ENCODE measurements around the gene SCARB1. TPM values are rescaled to one million over a fixed set of nuclear protein-coding genes. Genes with fewer than 3 reads are reported as not detected.

SCARB1 gene
- total and polyA plus RNA-seq, 8 donors: 23.5 to 36.5 (median 30.4) TPM

DNA sequence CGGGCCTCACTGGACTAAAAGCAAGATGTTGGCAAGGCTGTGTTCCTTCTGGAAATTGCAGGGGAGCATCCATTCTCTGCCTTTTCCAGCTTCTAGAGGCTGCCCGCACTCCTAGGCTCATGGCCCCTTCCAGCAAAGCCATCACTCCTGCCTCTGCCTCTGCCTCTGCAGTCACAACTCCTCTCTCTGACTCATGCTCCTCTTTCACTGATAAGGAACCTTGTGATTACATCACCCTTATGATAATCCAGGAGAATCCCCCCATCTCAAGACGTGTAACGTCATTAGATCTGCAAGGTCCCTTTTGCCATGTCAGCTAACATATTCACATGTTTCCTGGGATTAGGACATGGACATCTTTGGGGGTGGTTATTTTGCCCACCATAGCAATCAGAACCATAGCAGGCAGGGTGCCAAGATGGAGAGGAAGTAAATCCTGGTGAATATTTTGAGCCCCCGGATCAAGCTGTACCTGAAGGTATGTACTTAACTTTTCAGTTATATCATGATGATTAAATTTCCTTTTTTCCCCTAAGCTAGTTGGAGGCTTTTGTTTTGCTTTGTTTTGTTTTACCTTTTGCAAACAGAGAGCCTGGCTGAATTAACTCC is 123.6 kb downstream of the SCARB1 start:
- Histone ChIP-seq H3K4me3 (no peak overlapping the region), H3K36me3 (no peaks in the 10 kb centered on the region), H3K27ac (peak overlapping the region in 1 of 2 donors; percentile 25), H3K27me3 (no peaks in the 10 kb centered on the region), H3K4me1 (peaks cover 0 to 42% of the 10 kb centered on the region in 2 donors), H3K9me3 (peaks cover 0 to 6% of the 10 kb centered on the region in 2 donors)
- no peak for TF ChIP-seq CTCF (IDR thresholded peaks at IDR 0.05)
- DNase-seq (no peak), ATAC-seq (no peak)
- intact Hi-C loops (cut with DNase I): no loop called here

GRCh38 chr12:124738636-124739467 is 124.8 kb downstream of the SCARB1 start:
- ATAC-seq (no peak), DNase-seq (no peak)
- Histone ChIP-seq H3K27me3 (no peaks in the 10 kb centered on the region), H3K4me1 (peaks cover 0 to 52% of the 10 kb centered on the region in 2 donors), H3K9me3 (peaks cover 0 to 6% of the 10 kb centered on the region in 2 donors), H3K4me3 (no peak overlapping the region), H3K27ac (no peak overlapping the region), H3K36me3 (no peaks in the 10 kb centered on the region)
- intact Hi-C loops (cut with DNase I): no loop called here
- TF ChIP-seq CTCF (IDR thresholded peaks at IDR 0.05): no peak

DNA sequence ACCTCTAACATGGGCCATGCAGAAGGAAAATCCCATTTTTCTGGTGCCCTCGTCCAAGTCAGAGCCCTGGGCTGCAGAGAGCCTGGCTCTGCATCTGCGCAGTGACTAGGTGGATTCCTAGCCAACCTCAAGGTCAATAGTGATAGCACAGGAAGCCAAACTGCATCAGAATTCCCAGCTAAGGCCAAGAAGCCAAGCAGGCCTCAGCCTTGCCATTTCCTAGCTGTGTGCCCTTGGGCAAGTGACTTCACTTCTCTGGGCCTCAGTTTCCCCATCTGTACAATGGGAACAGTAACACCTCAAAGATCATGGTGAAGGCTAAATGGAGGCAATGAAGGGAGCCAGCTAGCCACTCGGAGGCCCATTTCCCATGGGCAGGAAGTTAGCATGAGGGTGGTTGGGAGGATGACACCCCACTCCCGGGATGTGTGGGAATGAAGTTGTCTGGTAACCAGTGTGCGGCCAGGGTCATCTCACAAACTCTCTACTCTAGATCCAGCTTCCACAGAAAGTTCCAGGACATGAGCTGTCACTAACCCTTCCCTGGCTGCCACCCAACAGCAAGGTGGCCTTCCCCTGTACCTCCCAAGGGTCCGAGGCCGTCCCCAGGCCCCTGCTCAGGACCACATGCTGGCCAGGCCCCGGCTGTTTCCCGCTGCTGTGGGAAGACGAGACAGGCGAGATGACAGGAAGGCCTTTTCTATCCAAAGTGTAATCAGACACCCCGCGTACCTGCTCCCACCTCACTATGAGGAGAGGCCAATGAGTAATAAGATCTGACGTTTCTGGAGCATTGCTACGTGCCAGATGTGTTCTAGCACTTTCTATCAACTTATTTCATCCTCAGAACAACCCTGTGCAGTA is 125.7 kb downstream of the SCARB1 start:
- intact Hi-C loops (cut with DNase I): no loop called here
- Histone ChIP-seq H3K27ac (no peak overlapping the region), H3K36me3 (no peaks in the 10 kb centered on the region), H3K27me3 (no peaks in the 10 kb centered on the region), H3K9me3 (peaks cover 0 to 6% of the 10 kb centered on the region in 2 donors), H3K4me3 (no peak overlapping the region), H3K4me1 (peaks cover 0 to 61% of the 10 kb centered on the region in 2 donors)
- no peak for TF ChIP-seq CTCF (IDR thresholded peaks at IDR 0.05)
- no peak for DNase-seq
- ATAC-seq: no peak

DNA sequence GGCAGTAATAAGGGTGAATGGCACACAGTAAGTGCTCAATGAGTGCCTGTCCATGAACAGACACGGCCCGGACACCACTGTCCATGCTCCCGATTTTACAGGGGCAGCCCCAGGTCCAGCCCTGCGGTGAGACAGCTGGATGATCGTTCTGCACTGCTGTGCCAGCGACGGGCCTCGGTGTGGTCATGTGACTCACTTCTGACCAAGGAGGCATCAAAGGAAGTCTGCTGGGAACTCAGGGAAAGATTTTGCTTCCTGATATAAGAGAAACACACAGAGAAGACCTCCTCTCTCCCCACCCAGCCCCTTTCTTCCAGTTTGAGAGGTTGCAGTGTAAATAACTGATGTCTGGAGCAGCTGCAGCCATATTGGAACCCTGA is 126.6 kb downstream of the SCARB1 start:
- Histone ChIP-seq H3K4me1 (peaks cover 0 to 66% of the 10 kb centered on the region in 2 donors), H3K36me3 (no peaks in the 10 kb centered on the region), H3K4me3 (no peak overlapping the region), H3K27me3 (no peaks in the 10 kb centered on the region), H3K9me3 (peaks cover 0 to 6% of the 10 kb centered on the region in 2 donors), H3K27ac (no peak overlapping the region)
- ATAC-seq (peak; percentile 23), DNase-seq (no peak)
- intact Hi-C loops (cut with DNase I): no loop called here
- TF ChIP-seq CTCF (IDR thresholded peaks at IDR 0.05): no peak

All from left lung (tissue), 10 donors.